ENCODE measurements around the gene NFKB1.

DNA sequence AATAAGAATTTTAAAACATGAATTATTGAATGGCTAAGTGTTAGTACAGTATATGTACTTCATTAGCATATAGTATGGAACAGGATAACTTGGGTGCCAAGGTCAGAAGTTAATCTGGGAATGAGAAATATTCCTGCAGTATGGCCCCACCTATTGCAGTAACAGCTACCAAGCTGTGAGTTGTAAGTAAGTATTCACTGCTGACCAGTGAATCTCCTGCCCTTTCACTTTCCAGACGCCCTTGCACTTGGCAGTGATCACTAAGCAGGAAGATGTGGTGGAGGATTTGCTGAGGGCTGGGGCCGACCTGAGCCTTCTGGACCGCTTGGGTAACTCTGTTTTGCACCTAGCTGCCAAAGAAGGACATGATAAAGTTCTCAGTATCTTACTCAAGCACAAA, 105.1 kb downstream of the NFKB1 start:
- TF ChIP-seq, protein P1, sequence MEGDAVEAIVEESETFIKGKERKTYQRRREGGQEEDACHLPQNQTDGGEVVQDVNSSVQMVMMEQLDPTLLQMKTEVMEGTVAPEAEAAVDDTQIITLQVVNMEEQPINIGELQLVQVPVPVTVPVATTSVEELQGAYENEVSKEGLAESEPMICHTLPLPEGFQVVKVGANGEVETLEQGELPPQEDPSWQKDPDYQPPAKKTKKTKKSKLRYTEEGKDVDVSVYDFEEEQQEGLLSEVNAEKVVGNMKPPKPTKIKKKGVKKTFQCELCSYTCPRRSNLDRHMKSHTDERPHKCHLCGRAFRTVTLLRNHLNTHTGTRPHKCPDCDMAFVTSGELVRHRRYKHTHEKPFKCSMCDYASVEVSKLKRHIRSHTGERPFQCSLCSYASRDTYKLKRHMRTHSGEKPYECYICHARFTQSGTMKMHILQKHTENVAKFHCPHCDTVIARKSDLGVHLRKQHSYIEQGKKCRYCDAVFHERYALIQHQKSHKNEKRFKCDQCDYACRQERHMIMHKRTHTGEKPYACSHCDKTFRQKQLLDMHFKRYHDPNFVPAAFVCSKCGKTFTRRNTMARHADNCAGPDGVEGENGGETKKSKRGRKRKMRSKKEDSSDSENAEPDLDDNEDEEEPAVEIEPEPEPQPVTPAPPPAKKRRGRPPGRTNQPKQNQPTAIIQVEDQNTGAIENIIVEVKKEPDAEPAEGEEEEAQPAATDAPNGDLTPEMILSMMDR (IDR thresholded peaks at IDR 0.05) = no peak
- TF ChIP-seq EZH2 (IDR thresholded peaks at IDR 0.05; ENCODE audit: borderline replicate concordance, insufficient read depth, low read depth, low read length, poor library complexity, severe bottlenecking) = no peak

Data from B cell (primary cell).